Fibroblast of lung (primary cell): ENCODE measurements around the gene MTSS2. TPM values are rescaled to one million over a fixed set of nuclear protein-coding genes. Genes with fewer than 3 reads are reported as not detected.

ENCODE experiments used
- DNase-seq, 2 donors: peaks; one replicate each; pipeline versions ENCODE4 v3.0.0 to v3.0.0-alpha.2; 2010; ENCODE audit warnings: low read depth in 2 of 2
- H2AFZ ChIP-seq: 2 replicates; pipeline ENCODE4 v1.5.1; 2012; ENCODE audit warnings: low read length, control low read depth, inconsistent platforms
- H3K27ac ChIP-seq: 2 replicates; pipeline ENCODE4 v1.5.1; 2011; ENCODE audit warnings: low read length, control low read depth; ENCODE audit not compliant: insufficient read depth
- H3K27me3 ChIP-seq: 2 replicates; pipeline ENCODE4 v1.5.1; 2011; ENCODE audit warnings: mild to moderate bottlenecking, low read length; ENCODE audit not compliant: control insufficient read depth, insufficient read depth
- H3K36me3 ChIP-seq: 2 replicates; pipeline ENCODE4 v1.5.1; 2011; ENCODE audit warnings: low read length; ENCODE audit not compliant: control insufficient read depth, insufficient read depth
- H3K4me1 ChIP-seq: 2 replicates; pipeline ENCODE4 v1.5.1; 2011; ENCODE audit warnings: low read length; ENCODE audit not compliant: control insufficient read depth, insufficient read depth; ENCODE audit errors: extremely low read depth
- H3K4me2 ChIP-seq: 2 replicates; pipeline ENCODE4 v1.5.1; 2011; ENCODE audit warnings: low read length, control low read depth; ENCODE audit not compliant: insufficient read depth; ENCODE audit errors: extremely low read depth
- H3K4me3 ChIP-seq, 4 experiments: fragments of 200-600 bp in 1 of 4; sonication (generic) in 1 of 4; replicated peaks in 1 of 4; 2 replicates each; pipeline ENCODE4 v1.5.1; 2011 to 2016; ENCODE audit warnings: low read length in 4 of 4, low read depth in 3 of 4, mild to moderate bottlenecking in 3 of 4, control low read depth in 2 of 4, inconsistent platforms in 1 of 4, mixed read lengths in 1 of 4; ENCODE audit not compliant: insufficient read depth in 1 of 4; ENCODE audit errors: control extremely low read depth in 1 of 4
- H3K79me2 ChIP-seq: 2 replicates; pipeline ENCODE4 v1.5.1; 2012; ENCODE audit warnings: mild to moderate bottlenecking, low read length, inconsistent platforms; ENCODE audit not compliant: control insufficient read depth, insufficient read depth
- H3K9ac ChIP-seq: 2 replicates; pipeline ENCODE4 v1.5.1; 2011; ENCODE audit warnings: mild to moderate bottlenecking, low read length, control low read depth; ENCODE audit not compliant: insufficient read depth
- H3K9me3 ChIP-seq: 2 replicates; pipeline ENCODE4 v1.5.1; 2012; ENCODE audit warnings: low read depth, low read length; ENCODE audit not compliant: control insufficient read depth, insufficient read depth
- H4K20me1 ChIP-seq: 2 replicates; pipeline ENCODE4 v1.5.1; 2011; ENCODE audit warnings: low read length; ENCODE audit not compliant: control insufficient read depth, insufficient read depth; ENCODE audit errors: extremely low read depth
- EZH2 ChIP-seq: IDR thresholded peaks from 2 replicates; pipeline ENCODE4 v1.5.1; 2012; ENCODE audit warnings: low read length, control low read depth, mild to moderate bottlenecking; ENCODE audit errors: missing control alignments
- polyA plus RNA-seq, 2 donors: library from polyadenylated mRNA; depleted of rRNA in 1 of 2; stranded (reverse) in 1 of 2; unstranded in 1 of 2; fragments of >200 nt; gene quantifications; 2 replicates each; pipeline ENCODE4 v1.2.1, GENCODE V29; 2011 to 2012; ENCODE audit warnings: missing spikeins in 1 of 2
- total RNA-seq: library from RNA; depleted of rRNA; stranded (reverse); fragments of >200 nt; gene quantifications from 2 replicates; pipeline ENCODE4 v1.2.1, GENCODE V29; 2014
- TF ChIP-seq, protein P1 (sequence below), 2 donors: IDR thresholded peaks in 1 of 2; conservative IDR thresholded peaks in 1 of 2; 1 replicate in 1 of 2; 2 replicates in 1 of 2; pipeline ENCODE4 v1.5.1; 2011 to 2012; ENCODE audit warnings: low read length in 2 of 2, control low read depth in 1 of 2, inconsistent platforms in 1 of 2, low read depth in 1 of 2, mild to moderate bottlenecking in 1 of 2

MTSS2 gene
- total and polyA plus RNA-seq, 2 donors (not counting 1 experiment from before 2014, with no cell fraction given) = 126 to 131 TPM

DNA sequence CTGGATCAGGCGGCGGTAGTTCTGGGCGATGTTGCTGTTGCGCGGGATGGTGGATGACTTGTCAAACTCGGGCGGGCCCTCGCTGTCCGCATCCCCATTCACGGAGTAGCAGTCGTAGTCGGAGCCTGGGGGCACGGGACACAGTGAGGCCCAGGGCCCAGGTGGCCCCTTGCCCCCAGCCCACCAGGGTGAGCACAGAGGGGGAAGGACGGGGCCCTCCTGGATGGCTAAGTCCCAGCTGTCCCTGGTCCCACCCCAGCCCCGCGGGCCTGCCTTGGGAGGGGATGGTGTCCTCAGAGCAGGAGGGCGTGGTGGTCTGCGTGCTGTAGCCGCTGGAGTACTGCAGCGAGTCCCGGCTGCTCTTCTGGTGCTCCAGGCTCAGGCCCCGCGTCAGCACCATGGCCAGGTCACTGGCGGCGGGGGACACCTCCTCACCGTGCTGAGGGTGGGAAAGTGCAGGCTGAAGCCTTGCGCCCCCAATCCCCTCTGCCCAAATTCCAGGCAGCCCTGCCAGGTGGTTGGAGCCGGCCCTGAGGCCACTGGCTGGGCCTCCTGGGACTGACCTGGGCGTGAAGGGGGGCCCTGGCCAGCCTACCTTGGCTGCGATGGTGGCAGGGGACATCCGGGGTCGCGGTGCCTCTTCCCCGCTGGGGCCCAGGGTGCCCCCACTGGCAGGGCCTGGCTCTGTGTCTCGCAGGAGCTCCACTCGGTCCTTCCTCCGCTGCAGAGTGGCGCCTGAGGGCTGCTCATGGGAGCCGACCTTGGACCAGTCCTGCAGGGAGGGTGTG, 21.3 kb downstream of the MTSS2 start:
- Histone ChIP-seq H3K27ac (no peak overlapping the region), H3K4me3 (no peak overlapping the region), H3K27me3 (no peaks in the 10 kb centered on the region), H4K20me1 (no peaks in the 10 kb centered on the region), H3K79me2 (peaks cover 7% of the 10 kb centered on the region), H3K4me1 (peaks cover 6% of the 10 kb centered on the region), H3K9ac (no peak overlapping the region), H3K36me3 (peaks cover 46% of the 10 kb centered on the region), H2AFZ (no peak overlapping the region), H3K4me2 (no peak overlapping the region), H3K9me3 (no peaks in the 10 kb centered on the region)
- no peak for TF ChIP-seq EZH2
- TF ChIP-seq, protein P1, sequence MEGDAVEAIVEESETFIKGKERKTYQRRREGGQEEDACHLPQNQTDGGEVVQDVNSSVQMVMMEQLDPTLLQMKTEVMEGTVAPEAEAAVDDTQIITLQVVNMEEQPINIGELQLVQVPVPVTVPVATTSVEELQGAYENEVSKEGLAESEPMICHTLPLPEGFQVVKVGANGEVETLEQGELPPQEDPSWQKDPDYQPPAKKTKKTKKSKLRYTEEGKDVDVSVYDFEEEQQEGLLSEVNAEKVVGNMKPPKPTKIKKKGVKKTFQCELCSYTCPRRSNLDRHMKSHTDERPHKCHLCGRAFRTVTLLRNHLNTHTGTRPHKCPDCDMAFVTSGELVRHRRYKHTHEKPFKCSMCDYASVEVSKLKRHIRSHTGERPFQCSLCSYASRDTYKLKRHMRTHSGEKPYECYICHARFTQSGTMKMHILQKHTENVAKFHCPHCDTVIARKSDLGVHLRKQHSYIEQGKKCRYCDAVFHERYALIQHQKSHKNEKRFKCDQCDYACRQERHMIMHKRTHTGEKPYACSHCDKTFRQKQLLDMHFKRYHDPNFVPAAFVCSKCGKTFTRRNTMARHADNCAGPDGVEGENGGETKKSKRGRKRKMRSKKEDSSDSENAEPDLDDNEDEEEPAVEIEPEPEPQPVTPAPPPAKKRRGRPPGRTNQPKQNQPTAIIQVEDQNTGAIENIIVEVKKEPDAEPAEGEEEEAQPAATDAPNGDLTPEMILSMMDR (conservative IDR thresholded peaks at IDR 0.05 in 1 of 2, IDR thresholded peaks at IDR 0.05 in 1 of 2; ENCODE audit: low read depth in 1 of 2, low read length in 2 of 2) = no peak
- DNase-seq = no peak

DNA sequence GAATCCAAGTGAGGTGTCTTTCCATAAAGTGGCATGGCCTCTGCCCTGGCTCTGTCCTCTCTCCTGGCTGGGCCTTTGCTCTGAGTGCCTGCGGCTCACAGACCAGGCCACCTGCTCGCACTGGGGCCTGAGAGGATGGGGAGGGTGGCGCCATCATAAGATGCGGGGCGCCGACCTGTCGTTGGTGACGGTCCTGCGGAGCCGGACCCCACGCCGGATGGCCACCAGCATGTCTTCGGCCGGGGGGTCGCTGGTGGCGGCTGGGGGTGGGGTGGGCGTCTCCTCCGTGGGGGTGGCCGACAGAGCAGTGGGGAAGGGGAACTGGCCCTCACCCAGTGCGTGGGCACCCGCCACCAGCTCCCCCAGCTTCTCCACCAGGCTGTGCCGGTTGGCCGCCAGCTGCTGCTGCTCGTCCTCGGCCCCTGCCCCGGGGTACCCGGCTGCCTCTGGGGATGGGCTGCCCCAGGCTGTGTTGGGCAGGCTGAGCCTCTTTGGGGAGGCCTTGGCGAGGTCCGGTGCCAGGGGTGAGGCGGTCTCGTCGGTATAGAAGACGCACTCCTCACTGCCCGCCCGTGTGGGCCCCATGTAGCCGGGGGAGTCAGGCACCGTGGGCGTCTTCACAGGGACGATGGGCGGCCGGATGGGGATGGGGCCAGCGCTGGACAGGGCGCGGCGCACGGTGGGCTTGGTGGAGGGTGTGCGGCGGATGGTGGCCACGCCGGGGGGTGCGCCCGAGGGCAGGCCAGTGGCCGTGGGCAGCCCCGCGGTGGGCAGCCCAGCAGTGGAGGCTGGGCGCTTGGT, 22.1 kb downstream of the MTSS2 start:
- Histone ChIP-seq H3K9me3 (no peaks in the 10 kb centered on the region), H3K4me3 (no peak overlapping the region), H3K36me3 (peaks cover 46% of the 10 kb centered on the region), H3K27me3 (no peaks in the 10 kb centered on the region), H3K79me2 (peaks cover 7% of the 10 kb centered on the region), H3K9ac (no peak overlapping the region), H3K4me1 (peaks cover 6% of the 10 kb centered on the region), H3K4me2 (no peak overlapping the region), H2AFZ (no peak overlapping the region), H4K20me1 (no peaks in the 10 kb centered on the region), H3K27ac (no peak overlapping the region)
- TF ChIP-seq, protein P1 (conservative IDR thresholded peaks at IDR 0.05 in 1 of 2, IDR thresholded peaks at IDR 0.05 in 1 of 2; ENCODE audit: low read depth in 1 of 2, low read length in 2 of 2) = no peak
- DNase-seq = no peak

- TF ChIP-seq, protein P1 (conservative IDR thresholded peaks at IDR 0.05 in 1 of 2, IDR thresholded peaks at IDR 0.05 in 1 of 2; ENCODE audit: low read depth in 1 of 2, low read length in 2 of 2) = no peak
- no peak for TF ChIP-seq EZH2
- no peaks in the 10 kb centered on the region for H3K9me3 ChIP-seq
- no peak overlapping the region for H3K4me3 ChIP-seq
- peaks cover 5% of the 10 kb centered on the region for H3K79me2 ChIP-seq
- no peaks in the 10 kb centered on the region for H4K20me1 ChIP-seq
- H3K4me2 ChIP-seq = no peak overlapping the region
- H3K9ac ChIP-seq = no peak overlapping the region
- no peak for DNase-seq
- peaks cover 46% of the 10 kb centered on the region for H3K36me3 ChIP-seq
- H2AFZ ChIP-seq = no peak overlapping the region
- no peak overlapping the region for H3K27ac ChIP-seq
- H3K4me1 ChIP-seq = peaks cover 6% of the 10 kb centered on the region
- no peaks in the 10 kb centered on the region for H3K27me3 ChIP-seq
Measured at GRCh38 chr16:70662991-70663523, 22.8 kb downstream of the MTSS2 start.
